Stimulated activated CD4-positive, alpha-beta T cell treated with anti-CD3 and anti-CD28 coated beads, Interleukin-4, amount 100 ng/mL, for 48 hours (primary cell): ENCODE data around the gene ETF1.
A peak's percentile ranks its signal among the peaks of the same experiment; 100 is the strongest.
"Not testable (repeated sequence)": the region's sequence is repeated elsewhere in the genome, so short reads cannot be mapped to it uniquely, and the experiment has no call there.

ENCODE experiments used
- DNase-seq, 2 donors: peaks; one replicate each; pipeline ENCODE4 v3.0.0-alpha.2; 2020; ENCODE audit warnings: low read depth in 2 of 2

The ETF1 gene

GRCh38 chr5:138529812-138530211, 13.2 kb downstream of the ETF1 start:
- DNase-seq: no peak

- DNase-seq: no peak
These were observed 14.1 kb downstream of the ETF1 start for GRCh38 chr5:138528744-138529469.

DNA sequence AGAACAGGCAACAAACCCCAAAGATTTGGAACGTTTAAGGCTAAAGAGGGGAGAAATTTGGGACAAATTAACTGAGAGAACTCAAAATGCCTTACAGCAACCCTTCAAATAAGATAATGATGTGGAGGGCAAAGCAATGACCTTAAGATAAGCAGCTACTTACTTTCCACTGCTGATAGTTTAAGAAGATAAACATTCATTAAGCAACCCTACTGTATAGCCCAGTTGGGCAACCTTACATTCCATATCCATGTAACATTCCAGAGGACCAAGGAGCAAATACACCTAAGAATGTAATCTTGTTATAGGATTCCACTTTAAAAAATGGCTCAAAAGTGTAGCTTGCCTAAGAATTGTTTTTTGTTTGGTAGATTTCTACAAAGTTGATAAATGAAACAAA, 14.8 kb downstream of the ETF1 start:
- DNase-seq: no peak

DNA sequence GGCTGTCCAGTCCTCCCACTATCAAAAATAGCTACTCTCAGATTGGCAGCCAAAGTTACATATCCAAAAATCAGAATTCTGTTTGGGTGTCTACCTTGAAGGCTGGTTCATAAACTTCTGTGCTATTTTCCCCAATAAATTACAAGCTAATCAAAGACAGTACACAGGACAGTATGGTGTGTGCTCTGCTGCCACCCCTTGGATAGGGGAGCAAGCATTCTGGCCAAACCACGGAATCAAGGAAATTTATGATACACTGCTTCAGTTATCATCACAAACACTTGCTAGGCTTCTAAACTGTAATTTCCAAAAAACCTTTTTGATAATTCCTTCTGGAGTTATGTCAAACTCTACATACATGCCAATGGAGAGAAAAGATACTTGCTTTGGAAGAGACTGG, 15.9 kb downstream of the ETF1 start:
- DNase-seq: no peak

DNA sequence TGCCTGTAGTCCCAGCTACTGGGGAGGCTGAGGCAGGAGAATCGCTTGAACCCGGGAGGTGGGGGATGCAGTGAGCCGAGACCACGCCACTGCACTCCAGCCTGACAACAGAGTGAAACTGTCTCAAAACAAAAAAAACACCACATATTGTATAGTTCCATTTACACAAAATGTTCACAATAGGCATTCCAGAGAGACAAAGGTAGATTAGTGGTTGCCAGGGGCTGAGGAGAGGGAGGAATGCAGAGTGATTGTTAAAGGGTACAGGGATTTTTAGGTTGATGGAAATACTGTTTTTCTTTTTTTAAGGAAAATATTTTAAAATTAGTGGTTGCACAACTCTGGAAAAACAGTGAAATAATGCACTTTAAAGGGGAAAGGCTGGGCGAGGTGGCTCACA, 19.6 kb downstream of the ETF1 start:
- DNase-seq: no peak

DNA sequence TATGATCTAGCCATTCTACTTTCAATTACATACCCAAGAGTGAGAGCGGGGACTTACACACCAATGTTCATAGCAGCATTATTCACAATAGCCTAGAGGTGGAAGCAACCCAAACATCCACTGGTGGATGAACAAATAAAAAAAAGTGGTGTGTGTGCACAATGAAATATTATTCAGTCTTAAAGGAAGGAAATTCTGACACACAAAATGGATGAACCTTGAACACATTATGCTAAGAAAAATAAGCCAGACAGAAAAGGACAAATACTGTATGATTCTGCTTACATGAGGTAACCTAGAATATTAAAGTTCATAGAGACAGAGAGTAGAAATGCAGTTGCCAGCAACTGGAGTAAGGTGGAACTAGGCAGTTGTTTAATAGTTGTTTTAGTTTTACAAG, 22.1 kb downstream of the ETF1 start:
- DNase-seq: no peak

DNA sequence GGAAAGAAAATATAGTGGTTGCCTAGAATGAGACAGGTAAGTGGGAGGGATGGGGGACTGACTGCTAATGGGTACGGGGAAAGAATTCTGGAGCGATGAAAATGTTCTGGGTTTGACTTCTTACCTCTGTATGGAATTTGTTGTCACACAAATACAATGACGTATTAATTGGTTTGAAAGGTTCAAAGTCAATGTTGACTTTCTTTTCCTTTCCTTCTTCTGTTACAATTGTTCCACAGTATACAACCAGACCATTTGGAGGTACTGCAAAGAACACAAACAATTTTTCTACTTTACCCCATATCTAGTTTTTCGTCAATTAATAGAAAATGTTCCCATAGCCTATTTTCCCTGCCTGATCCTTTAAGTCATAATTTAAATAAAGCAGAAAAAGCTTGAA, 25.6 kb downstream of the ETF1 start:
- no peak for DNase-seq

GRCh38 chr5:138515556-138516245, 27.3 kb downstream of the ETF1 start:
- no peak for DNase-seq

GRCh38 chr5:138514021-138514420, 29.0 kb downstream of the ETF1 start:
- no peak for DNase-seq

- no peak for DNase-seq
These were observed 34.1 kb downstream of the ETF1 start for GRCh38 chr5:138508958-138509357.

GRCh38 chr5:138507485-138507884, 35.6 kb downstream of the ETF1 start:
- not testable (repeated sequence) for DNase-seq

GRCh38 chr5:138506370-138507306, 36.4 kb downstream of the ETF1 start:
- DNase-seq: no peak

DNA sequence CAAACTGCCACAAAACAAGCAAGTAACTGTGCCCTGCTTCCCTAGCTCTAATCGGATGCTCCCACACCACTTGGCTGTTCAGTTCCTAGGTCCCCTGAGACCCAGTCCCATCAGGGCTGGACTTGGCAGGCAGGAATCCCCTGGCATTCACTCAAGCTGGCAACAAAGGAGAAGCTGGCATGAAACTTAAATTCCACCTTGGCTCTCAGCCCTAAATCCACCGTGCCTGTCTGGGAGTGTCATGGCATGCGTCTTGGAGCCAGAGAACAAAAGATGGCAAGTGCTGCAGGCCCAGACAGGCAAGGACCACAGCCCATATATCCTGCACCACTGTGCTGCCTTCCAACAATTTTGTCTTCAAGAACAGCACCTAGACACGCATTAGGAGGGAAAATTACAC, 38.2 kb downstream of the ETF1 start:
- DNase-seq: no peak

DNA sequence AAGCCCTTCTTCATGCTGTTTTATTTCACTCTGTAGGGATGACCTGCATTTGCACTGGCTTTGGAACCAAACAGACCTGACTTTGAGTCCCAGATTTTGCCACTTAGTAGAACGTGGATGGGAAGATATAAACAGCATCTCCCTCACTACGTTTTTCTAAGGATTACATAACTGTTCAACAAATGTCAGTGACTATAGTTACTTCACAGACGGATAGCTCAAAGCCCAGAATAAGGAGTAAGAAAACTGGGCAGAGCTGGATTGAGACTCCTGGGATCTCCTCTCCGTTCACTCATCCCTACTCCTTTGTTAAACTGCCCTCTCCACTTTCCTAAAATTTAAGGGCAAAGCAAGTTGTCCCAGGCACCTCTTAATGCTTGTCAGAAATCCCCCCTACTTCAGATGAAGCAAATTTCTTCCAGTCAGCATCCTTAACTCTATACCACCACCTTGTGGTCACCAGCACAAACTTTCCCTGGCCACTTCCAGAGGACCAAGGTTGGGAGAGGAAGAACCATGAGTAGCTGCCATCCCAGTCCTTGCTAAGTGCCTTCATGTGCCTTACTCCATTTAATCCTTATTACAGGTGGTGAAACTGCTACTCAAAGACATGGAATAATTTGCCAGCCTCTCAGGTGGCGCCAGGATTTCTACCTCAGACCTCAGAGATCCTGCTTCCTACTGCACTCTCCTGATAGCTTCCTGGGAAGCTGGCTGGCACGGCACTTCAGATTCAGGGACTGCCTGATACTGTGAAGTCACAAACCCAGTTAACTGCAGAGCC, 39.4 kb downstream of the ETF1 start:
- DNase-seq: no peak

DNA sequence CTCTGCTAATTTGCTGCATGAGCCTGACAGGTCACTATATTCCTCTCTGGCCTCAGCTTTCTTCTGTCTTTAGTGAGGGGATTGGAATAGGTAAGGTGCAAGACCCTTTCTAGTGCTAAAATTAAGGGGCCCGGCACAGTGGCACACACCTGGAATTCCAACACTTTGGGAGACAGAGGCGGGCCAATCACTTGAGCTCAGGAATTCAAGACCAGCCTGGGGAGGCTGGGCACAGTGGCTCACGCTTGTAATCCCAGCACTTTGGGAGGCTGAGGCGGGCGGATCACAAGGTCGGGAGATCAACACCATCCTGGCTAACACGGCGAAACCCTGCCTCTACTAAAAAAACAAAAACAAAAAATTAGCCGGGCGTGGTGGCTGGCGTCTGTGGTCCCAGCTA, 40.5 kb downstream of the ETF1 start:
- DNase-seq: no peak

- no peak for DNase-seq
These were observed 40.9 kb downstream of the ETF1 start for GRCh38 chr5:138502121-138502520.

DNA sequence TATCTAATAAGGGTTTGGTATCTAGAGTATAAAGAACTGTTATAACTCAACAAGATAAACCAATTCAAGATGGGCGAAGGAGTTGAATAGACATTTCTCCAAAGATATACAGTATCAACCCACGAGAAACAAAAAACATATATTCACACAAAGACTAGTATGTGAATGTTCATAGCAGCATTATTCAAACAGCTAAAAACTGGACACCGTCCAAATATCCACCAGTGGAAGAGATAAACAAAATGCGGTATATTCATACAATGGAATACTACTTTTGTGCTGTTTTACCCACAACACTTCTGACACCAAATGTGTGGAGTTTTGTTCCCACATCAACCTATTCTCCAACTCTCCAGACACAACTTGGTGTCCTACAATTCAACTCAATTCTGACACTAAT, 44.7 kb downstream of the ETF1 start:
- DNase-seq: no peak

GRCh38 chr5:138495351-138495750, 47.7 kb downstream of the ETF1 start:
- DNase-seq: no peak

- no peak for DNase-seq
These were observed 50.4 kb downstream of the ETF1 start for GRCh38 chr5:138492560-138493045.

DNA sequence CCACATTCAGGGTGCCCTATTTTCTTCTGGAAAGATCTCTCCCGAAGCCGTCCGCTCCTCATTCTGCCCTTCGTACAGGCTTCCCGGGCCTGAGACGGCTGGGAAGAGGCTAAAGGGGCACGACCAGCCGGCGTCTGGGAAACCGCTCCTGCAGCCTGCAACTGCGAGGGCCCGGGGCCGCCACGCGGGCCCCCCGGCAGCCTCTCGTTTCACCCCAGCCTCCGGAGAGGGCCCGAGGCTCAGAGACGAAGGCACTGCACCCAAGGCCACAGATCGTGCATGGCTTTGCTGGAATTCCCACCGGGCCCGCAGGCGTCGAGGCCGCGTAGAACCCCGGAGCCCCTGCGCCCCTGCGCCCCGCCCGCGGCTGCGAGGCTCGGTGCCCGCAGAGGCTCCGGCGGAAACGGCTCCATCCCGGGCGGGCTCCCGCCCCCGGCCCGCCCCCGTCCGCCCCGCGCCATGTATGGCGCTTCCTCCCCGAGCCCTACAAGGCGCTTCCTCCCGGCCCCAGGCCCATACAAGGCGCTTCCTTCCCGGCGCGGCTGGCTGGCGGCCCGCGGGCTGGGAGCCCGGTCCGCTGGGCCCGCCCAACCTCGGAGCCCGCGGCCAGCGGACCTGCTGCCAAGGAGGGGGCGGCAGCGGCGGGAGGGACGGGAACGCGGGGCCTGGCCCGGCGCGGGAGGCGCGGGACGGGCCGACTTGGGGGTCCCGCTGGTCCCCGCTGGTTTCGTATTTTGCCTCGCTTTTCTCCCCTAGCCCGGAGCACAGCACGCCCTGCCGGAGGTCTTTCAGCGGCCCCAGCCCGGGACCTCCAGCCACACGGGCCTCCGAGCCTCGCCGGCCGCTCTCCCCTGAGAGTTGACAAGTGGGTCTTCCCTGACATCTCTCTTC, 51.1 kb downstream of the ETF1 start:
- peak; percentile 74 to 81 for DNase-seq

DNA sequence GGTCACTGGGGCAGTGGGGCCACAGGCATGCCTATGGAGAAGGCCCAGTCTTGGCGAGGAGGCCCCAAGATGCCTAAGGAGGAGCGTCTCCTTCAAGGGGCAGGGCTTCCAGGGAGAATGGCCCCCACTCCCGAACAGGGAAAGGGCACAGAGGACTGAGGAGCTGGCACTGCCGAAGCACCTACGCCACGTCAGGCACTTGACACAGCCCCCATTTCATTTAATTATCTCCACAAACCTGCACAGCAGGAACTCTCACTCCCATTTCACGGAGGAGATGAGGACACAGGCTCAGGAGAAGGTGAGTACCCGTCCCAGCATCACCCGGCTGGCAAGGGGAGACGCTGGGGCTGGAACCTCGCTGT, 51.8 kb downstream of the ETF1 start:
- DNase-seq: no peak
